ENCODE results near the gene GPR176.
A peak's percentile ranks its signal among the peaks of the same experiment; 100 is the strongest.
"Not testable (repeated sequence)": the region's sequence is repeated elsewhere in the genome, so short reads cannot be mapped to it uniquely, and the experiment has no call there.

The GPR176 gene

DNA sequence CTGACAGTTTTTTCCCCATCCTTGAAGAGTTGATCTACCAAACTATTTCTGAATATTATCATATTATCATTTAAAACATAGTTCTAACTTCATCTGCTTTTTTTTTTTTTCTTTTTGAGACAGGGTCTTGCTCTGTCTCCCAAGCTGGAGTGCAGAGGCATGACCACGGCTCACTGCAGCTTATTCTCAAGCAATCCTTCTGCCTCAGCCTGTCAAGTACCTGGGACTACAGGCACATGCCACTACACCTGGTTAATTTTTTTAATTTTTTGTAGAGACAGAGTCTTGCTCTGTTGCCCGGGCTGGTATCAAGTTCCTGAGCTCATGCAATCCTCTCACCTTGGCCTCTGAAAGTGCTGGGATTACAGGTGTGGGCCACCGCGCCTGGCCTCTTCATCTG, 15.2 kb upstream of the GPR176 start:
- no peak for DNase-seq

DNA sequence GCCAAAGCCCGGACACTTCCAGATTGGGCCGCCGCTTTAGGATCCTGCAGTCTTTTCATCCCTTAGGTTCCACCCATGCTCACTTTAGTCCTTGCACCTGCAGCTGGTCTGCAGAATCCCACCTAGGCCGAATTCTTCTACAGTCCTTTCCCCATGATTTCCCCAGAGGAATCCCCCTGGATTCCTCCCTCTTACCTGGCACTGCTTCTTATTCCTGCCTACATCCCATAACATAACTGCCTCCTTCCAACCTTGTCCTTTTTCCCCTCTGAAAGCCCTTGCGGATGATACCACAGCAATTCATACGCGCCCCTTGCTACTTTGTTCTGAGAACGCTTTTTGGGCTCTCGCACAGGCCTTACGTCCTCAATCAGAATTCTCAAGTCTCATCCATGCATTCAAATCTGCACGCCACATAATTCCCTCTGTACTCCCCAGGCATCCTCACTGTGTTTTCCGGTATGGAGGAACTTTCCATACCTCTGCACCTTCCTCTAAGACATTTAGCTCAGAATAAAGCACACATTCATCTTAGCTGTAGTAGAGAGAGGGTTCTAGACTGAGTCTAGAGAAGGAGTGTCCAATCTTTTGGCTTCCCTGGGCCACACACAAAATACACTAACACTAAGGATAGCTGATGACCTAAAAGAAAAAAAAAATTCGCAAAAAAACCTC, 14.5 kb upstream of the GPR176 start:
- no peak for DNase-seq

DNA sequence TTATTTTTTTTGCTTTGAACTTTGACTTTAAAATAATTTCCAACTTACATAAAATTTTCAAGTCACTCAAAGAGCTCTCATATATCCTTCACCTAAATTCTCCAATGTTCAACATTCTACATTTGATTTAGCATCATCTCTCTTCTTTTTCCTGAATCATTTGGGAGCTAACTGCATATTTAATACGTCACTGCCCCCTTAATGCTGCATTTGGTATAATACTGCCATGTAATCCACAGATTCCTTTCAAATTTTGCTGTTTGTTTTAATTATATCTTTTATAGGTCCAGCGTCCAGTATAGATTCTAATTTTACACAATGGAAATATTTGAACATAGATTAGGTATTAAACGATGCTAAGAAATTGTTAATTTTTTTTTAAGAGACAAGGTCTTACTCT, 11.5 kb upstream of the GPR176 start:
- no peak for DNase-seq

DNA sequence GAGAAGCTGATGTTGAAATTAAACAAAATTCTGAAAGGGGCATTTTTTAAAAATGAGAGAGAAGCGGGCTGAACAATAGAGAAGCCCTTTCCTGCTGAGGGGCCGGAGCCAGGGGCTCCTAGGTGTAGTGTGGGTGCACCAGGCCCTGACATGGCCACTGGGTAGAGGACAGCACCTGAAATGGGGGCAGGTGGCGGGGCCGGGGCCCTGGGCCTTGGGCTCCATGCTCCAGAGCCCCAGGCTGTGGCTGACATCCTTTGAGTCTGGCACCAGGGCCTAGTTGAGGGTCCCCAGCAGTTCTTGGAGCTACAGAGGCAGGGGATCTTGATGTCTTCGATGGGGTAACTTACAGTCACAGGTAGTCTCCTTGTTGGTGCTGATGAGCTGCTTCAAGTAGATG, 6.5 kb upstream of the GPR176 start:
- DNase-seq: no peak

DNA sequence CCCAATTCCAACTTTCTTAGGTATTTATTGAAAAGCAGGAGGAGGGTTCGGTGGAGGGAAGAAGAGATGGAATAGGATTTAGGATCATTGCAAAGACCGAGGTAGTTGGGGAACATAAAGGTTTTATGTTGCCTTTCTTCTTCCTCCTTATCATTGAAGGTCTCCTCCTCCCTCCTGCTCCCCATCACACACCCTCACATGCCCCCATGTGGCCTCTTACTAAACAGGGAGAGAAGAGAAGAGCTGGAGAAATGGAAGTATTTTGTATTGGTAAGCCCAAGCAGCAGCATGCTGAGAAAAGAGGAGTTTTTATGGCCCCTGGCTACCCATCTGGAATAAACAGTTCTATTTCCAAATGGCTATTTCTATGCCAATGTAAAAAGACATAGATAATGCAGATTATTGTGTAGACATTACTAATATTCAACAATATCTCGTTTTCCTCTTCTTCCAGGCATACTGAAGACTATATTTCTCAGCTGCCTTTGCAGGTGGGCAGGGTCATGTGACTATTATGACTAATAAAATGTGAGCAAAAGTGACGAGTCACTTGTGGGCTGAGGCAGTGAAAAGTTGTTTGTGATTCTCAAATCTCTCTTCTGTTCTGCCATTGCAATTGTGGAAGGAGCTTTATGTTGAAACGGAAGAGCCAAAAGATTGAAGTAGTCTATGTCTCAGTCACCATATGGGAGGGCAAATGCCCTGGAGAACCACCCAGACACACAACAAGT, 5.2 kb upstream of the GPR176 start:
- no peak for DNase-seq

DNA sequence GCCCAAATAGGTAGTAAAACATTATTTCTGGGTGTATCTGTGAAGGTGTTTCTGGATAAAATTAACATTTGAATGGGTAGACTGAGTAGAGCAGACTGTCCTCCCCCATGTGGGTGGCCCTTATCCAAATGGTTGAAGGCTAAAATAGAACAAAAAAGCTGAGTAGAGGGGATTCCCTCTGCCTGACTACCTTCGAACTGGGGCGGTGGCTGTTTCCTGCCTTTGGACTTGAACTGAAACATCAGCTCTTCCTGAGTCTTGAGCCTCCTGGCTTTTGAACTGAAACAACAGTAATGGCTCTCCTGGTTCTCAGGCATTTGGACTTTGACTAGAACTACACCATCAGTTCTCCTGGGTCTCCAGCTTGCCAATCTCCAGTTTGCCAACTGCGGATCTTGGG, 4.4 kb upstream of the GPR176 start:
- DNase-seq: no peak

DNA sequence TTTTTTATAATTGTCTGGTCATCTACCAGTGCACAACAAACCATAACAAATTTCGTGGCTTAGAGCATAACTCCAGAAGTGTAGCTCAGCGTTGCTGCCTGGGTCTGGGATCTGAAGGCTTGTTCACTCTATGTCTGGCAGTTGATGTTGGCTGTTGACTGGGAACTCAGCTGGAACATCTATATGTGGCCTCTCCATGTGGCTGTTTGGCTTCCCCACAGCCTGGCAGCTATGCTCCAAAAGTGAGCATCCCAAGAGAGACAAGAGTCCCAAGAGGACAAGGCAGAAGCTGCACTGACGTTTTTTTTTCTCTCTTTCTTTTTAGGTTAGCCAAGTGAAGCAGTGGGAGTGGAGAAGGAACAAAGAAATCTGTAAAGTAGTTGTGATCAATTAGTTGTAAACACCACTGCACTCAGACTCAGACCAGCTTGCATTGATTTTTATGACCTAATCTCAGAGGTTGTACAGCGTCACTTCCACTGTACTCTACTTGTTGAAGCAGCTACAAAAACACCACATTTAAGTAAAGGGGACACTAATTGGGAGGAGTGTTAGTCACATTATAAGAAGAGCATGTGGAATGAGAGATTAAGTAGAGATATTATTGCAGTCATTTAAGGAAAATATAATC, 2.5 kb upstream of the GPR176 start:
- DNase-seq: no peak

DNA sequence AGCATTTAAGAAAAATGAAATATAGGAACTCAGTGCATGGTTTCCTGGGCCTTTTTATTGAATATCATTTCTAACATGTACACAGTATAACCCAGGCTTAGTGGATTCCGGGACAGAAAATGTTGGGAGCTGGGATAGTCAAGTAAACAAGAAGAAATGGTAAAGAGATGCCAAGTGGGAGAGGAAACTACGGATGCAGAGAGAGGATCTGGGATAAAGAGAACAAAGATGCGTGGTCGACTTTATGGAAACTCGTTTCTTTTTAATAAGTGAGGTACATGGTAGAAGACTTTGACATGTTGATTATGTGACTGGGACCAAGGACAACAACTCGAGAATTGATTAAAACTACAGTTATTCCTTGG, 1.2 kb upstream of the GPR176 start:
- DNase-seq: no peak

DNA sequence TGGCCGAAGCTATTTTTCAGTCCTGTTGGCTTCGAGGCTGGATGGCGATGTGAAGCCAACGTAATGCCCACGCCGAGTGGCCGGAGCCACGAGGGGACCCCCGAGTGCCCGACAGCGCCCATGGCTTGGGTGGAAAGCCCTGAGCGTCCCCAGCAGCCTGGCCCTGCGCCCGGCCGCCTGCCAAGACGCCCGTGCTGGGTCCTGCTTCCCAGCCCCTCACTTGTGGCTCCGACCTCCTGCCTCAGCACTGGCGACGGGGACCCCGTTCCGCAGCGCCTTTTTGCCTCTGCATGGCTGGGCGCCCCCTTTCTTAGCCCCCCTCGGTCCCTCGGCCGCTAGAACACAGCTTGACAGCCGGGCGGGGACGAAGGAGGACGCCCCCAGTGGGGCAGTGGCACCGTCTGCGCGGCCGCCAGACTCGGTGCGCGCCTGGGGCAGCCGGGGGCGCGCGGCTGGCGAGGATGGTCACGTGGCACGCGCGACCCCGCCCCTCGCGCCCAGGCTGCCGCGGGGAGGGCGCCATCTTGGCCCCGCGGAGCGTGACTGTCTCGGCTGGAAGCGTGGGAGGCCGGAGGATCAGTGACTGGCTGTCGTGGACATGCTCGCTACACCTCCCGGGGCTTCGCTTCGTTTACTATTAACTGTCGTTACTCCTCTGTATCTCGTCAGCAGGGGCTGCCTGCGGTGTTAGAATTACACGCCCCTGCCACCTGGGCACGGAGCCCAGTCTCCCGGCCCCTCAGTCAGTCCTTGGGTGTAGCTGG, 626 bp upstream of the GPR176 start:
- DNase-seq: peak; percentile 55

DNA sequence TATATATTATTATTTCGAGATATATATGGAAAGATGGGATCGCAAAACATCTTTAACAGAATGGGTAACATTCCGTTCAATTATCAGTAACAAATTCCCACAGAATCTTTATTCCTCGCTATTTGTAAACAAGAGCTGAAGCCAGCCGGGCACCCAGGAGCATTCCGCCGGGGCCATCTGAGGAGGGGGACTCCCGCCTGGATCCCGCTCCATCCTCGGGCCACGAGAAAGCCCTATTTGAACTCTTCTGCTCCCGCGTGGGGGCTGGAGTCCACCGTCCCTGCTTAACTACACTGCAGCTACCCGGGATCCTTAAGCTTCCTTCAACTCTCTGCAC, 687 bp downstream of the GPR176 start:
- DNase-seq: no peak

DNA sequence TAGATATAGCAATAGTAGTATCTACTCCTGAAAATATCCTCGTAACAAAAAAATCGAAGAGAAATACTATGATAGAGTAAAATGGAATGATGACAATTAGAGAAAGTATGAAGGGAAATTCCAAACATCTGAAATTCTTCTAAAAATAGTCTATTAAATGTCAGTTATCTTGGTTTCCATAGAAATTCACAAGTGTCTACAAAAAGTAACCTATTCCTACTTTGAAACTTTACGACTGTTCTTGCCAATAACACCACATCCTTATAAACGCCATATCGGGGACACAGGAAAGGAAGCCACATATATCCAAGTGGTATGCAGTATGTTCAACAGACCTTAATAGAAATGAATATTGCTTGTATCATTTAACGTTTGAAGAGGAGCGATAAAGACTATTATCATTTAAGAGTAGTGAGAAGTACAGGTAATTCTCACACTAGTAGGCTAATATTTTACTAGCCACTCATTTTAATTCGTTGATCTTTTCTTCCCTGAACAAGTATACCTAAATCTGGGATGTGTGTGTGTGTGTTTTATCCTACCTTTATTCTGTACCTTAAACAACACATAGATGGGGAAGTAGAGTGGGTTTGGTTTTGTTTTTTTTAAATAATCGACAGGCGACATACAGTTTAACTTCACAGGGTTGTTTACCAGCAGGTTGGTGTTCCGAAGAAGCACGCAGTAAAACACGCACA, 1.2 kb downstream of the GPR176 start:
- no peak for DNase-seq

DNA sequence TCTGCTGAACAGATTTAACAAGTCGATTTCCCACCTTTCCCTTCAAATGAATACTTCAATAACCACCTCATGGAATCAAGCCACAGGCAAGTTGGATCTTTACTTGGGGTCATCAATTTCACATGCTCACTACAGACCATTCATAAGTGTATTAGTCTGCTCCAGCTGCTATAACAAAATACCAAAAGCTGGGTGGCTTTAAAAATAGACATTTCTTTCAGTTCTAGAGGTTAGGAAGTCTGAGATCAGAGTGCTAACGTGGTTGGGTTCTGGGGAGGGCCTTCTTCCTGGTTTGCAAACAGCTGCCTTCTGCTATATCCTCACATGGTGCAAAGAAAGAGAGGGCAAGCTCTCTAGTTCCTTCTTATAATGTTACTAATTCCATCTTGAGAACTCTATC, 5.1 kb downstream of the GPR176 start:
- DNase-seq: no peak

DNA sequence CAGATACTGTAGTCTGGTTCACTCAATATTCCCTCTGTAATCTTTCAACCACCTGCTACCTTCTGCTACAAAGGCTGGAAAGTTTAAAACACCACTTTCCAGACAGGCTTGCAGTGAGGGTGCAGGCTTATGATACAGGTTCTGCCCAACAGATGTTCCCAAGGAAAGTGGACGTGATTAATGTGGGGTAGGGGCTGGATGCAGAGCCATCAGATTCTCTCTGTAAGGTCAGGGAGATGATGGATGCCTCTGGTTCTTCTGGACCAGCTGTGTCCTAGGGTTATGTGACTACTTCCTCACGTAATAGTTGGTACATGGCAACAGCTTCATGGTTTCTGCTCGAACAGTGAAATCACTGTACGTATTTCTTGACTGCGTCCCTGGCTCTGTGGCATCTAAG, 11.1 kb downstream of the GPR176 start:
- no peak for DNase-seq

DNA sequence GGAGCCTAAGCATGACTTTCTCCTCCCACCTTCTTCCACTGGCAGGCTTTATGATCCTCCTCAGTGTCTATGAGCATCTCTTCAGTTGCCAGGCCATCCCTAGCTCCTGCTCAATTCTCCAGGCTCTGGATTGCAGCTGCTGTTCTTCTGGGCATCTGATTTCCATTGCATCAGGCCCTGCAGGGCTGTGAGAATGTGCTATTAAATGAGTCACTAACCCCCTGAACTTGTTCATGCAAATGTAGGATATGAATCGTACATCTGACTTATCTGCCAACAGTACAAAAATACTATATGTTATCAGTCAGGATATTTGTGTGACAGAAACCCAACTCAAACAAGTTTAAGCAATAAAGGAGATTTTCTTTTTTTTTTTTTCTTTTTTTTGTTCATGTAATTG, 11.9 kb downstream of the GPR176 start:
- no peak for DNase-seq

DNA sequence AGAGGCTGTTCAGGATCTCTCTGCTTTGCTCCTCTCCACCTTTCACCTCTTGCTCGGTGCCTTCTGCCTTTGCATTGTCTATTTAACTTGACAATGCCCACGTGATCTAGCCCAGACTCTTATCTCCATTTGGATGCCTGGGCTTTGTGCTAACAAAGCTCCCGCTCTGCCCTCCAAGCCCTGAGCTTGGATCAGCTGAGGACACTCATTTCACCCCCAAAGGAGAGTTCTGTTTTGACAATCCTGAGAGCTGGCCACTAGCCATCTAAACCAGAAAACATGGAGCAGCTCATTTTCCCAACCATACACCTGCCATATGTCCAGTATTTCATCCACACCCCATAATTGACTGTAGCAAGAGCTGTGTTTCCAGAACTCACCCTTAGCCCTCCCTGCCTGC, 12.8 kb downstream of the GPR176 start:
- DNase-seq: no peak

DNA sequence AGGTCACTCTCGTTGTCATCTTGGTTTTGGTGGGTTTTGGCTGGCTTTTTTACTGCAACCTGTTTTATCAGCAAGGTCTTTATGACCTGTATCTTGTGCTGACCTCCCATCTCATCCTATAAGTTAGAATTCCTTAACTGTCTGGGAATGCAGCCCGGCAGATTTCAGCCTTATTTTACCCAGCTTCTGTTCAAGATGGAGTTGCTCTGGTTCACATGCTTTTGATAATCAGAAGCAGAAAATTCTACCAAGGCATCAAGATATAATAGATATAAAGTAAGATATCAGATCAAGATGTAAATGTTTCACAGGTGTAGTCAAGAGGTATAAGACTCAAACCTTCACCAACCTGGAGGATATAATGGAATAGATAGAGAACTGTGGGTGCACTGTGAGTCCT, 16.0 kb downstream of the GPR176 start:
- no peak for DNase-seq

DNA sequence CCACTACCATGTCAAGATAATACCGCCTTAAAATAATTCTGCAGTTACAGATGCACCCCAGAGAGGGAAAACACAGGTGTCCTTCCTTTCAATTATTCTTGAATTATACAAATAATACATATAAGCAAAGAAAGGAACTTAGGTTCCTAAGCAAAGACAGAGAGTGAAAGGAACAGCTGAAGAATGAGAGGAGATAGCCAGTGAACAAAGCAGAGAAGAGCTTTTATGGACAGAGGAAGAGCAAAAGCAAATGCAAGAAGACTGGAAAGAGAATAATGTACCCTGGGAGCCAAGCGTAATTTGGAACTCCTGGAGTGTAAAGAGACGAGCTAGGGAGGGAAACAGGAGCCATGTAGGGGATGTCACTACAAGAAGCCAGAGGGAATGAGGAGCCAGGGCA, 21.7 kb downstream of the GPR176 start:
- no peak for DNase-seq

DNA sequence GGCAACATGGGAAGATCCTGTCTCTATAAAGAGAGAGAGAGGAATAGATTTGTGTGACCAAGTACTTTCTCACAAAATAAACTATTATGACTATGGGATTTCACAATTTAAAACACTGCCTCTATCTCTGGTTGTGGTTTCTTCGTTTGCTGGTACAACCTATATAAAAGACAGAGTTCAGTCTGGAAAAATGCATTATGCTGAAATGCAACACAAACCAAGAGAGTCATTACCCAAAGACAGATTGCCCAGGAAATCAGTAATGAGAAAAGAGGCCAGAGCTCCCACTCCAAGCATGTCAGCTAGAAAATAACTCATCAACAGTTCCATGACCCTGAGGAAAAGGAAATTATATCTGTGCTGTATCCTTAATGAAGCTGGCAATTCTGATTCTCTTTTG, 23.2 kb downstream of the GPR176 start:
- no peak for DNase-seq

DNA sequence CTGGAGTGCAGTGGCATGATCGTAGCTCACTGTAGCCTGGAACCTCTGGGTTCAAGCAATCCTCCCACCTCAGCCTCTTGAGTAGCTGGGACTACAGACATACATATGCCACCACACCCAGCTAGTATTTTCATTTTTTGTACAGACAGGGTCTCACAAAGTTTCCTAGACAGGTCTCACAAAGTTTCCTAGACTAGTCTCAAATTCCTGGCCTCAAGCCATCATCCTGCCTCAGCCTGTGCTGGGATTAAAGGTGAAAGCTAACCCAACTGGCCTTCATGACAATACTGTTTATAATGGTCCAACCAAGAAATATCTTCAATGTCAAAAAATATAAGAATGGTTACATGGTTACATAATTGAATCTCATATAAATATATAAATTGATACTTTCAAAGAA, 24.0 kb downstream of the GPR176 start:
- DNase-seq: no peak

DNA sequence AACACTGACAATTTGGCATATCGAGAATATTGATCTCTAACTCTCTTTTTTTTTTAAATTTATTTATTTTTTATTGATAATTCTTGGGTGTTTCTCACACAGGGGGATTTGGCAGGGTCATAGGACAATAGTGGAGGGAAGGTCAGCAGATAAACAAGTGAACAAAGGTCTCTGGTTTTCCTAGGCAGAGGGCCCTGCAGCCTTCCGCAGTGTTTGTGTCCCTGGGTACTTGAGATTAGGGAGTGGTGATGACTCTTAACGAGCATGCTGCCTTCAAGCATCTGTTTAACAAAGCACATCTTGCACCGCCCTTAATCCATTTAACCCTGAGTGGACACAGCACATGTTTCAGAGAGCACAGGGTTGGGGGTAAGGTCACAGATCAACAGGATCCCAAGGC, 27.0 kb downstream of the GPR176 start:
- not testable (repeated sequence) for DNase-seq

DNA sequence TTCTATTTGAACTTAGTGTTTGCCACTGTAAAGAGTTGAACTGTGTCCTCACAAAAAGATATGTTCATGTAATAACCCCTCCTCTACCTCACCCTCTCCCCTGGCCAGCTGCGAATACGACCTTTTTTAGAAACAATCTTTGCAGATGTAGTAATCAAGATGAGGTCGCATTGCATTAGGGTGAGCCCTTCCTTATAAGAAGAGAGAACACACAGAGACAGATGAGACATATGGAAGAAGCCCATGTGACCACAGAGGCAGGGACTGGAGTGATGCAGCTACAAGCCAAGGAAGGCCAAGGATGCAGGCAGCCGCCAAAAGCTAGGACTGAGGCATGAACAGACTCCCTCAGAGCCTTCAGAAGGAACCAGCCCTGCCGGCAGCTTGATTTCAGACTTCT, 27.6 kb downstream of the GPR176 start:
- no peak for DNase-seq

DNA sequence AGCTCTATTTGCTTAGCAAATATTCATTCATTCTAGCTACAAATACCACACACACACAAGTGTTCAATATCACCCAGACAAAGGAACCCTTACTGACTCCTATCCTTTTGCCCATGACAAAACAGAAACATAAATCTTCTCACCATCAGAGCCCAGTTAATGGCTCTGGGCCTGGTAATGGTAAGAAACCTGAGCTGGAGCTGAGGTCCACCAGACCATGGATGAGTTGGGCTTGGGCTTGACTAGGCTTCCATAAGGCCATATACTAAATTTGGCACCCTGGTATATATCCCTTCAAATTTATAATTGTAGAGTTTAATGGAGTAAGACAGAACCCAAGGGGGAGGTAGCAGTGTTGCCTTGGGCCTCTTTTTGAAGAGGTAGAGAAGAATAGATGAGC, 29.4 kb downstream of the GPR176 start:
- no peak for DNase-seq

DNA sequence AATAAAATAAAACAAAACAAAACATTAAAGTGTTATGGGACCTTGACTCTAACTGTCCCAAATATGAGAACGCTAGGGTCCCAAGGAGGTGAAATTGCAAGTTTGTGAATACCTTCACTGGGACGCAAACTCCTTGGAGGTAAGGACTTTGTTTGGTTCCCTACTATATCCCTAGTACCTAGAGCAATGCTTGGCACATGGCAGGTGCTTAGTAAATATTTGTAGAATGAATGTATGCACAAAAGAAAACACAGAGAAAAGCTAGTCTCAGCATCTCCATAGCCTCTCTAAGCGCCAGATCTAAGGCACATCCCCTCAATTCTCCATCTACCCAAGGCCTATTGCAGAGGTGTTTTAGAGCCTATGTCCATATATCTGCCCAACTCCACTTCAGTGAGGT, 30.5 kb downstream of the GPR176 start:
- DNase-seq: no peak

All from activated gamma-delta T cell (primary cell).